Gastroesophageal sphincter (tissue), 4 donors: ENCODE data around the gene LRP1-AS. TPM values are rescaled to one million over a fixed set of nuclear protein-coding genes. Genes with fewer than 3 reads are reported as not detected.

Experiments
- ATAC-seq: fragments of 150-250 bp; one replicate; pipeline ENCODE4 v1.9.1; 2016; ENCODE audit warnings: mild to moderate bottlenecking, moderate library complexity
- H3K27ac ChIP-seq, 4 donors: fragments of 200-600 bp; sonication (generic) in 3 of 4; 1 replicate in 3 of 4; 2 replicates in 1 of 4; pipeline ENCODE4 v1.5.1; 2016 to 2019
- H3K27me3 ChIP-seq: fragments of 200-600 bp; sonication (generic); one replicate; pipeline ENCODE4 v1.5.1; 2019
- H3K36me3 ChIP-seq, 2 donors: fragments of 200-600 bp; sonication (generic); one replicate each; pipeline ENCODE4 v1.5.1; 2019; ENCODE audit warnings: control low read depth in 1 of 2
- H3K4me1 ChIP-seq, 3 donors: fragments of 200-600 bp; sonication (generic); 1 replicate in 2 of 3; 2 replicates in 1 of 3; pipeline ENCODE4 v1.5.1; 2016 to 2019; ENCODE audit warnings: control low read depth in 2 of 3
- H3K4me3 ChIP-seq, 2 donors: fragments of 200-600 bp; sonication (generic); one replicate each; pipeline ENCODE4 v1.5.1; 2019; ENCODE audit warnings: mild to moderate bottlenecking in 1 of 2, moderate library complexity in 1 of 2
- H3K9me3 ChIP-seq, 3 donors: fragments of 200-600 bp; sonication (generic); one replicate each; pipeline ENCODE4 v1.5.1; 2017 to 2019; ENCODE audit warnings: control low read depth in 2 of 3
- EP300 ChIP-seq: sonication (generic); formaldehyde crosslinking; IDR thresholded peaks from one replicate; pipeline ENCODE4 v1.6.1; 2017; ENCODE audit warnings: antibody characterized with exemption, mild to moderate bottlenecking
- POLR2A ChIP-seq, 2 donors: fragments of 450-650 bp; IDR thresholded peaks; one replicate each; pipeline ENCODE4 v1.6.1; 2017; ENCODE audit warnings: antibody characterized with exemption in 2 of 2, mild to moderate bottlenecking in 2 of 2, moderate library complexity in 1 of 2
- POLR2AphosphoS5 ChIP-seq: sonication (generic); formaldehyde crosslinking; IDR thresholded peaks from one replicate; pipeline ENCODE4 v1.6.1; 2017; ENCODE audit warnings: antibody characterized with exemption
- WGBS, 2 donors: methylation state at CpG; one replicate each; pipeline ENCODE4 v1.1.5; 2018; ENCODE audit warnings: low coverage in 1 of 2; 5-methylcytosine and 5-hydroxymethylcytosine counted together
- small RNA-seq, 4 donors: library from RNA; depleted of rRNA; stranded (forward); fragments of <200 nt; gene quantifications; one replicate each; pipeline ENCODE3, GENCODE V24; 2016
- total RNA-seq, 4 donors: library from RNA; depleted of rRNA; stranded (reverse); fragments of >200 nt; gene quantifications; one replicate each; pipeline ENCODE4 v1.1.0, GENCODE V29; 2016

LRP1-AS gene
- total RNA-seq, 4 donors from 2014 or later, result not detected

DNA sequence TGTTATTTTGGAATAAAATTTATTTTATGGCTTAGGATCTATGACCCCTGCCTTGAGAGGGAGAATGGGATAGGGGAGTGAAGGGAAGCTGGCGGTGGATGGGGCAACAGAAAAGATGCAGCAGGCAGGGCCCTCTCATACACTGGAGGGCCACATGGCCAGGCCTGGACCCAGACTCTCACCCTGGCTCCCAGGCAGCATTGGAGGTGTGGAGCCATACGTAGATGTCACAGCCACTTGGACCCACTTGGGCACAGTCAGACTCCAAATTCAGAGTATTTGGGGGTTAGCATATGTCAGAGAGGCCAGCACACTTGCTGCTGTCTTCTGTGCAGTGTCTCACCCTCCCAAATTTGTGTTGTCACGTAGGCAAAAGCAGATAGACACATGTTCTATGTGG lies 52.0 kb downstream of the LRP1-AS start:
- no peak for TF ChIP-seq POLR2A (IDR thresholded peaks at IDR 0.05)
- no peak for TF ChIP-seq POLR2AphosphoS5
- no peak for TF ChIP-seq EP300
- ATAC-seq, result no peak
- H3K9me3 ChIP-seq, result no peaks in the 10 kb centered on the region
- H3K4me1 ChIP-seq, result peaks cover 5 to 61% (median 42%) of the 10 kb centered on the region in 3 donors
- H3K36me3 ChIP-seq, result peaks cover 0 to 92% of the 10 kb centered on the region in 2 donors
- peak overlapping the region in 3 of 4 donors; percentile 31 to 100 (median 99) for H3K27ac ChIP-seq
- H3K27me3 ChIP-seq, result no peaks in the 10 kb centered on the region
- H3K4me3 ChIP-seq, result no peak overlapping the region
- 60 to 83% methylated on average over 1 to 2 of the region's 3 CpGs for WGBS, 2 donors

Small RNA genes lying within 50 kb of the gene (small RNA-seq; reads per million reads assigned to genes)
- gene MIR1228, result 0.13 to 1.6 (median 0.43) reads per million in 4 donors

Other genes with a start within 250 kb of the LRP1-AS start
- not detected for gene SDR9C7, start 213.2 kb downstream of the LRP1-AS start, total RNA-seq
- gene RDH16, start 190.0 kb downstream of the LRP1-AS start, total RNA-seq, result under 1 TPM in 3 of 4 donors, not detected in 1; 0.22 to 0.81 (median 0.27) TPM
- 1 to 10 TPM; 6.1 to 8.9 (median 6.7) TPM for gene ZBTB39, start 141.1 kb downstream of the LRP1-AS start, total RNA-seq
- gene TAC3, start 131.1 kb downstream of the LRP1-AS start, total RNA-seq, result not detected
- gene MYO1A, start 97.5 kb downstream of the LRP1-AS start, total RNA-seq, result under 1 TPM; 0.22 to 0.54 (median 0.29) TPM
- 10 to 100 TPM; 11.8 to 14.9 (median 12.7) TPM for gene NEMP1, start 68.8 kb downstream of the LRP1-AS start, total RNA-seq
- gene NAB2, start 58.5 kb downstream of the LRP1-AS start, total RNA-seq, result 10 to 100 TPM; 30.7 to 41.3 (median 38.8) TPM
- 100 to 1,000 TPM in 3 of 4 donors, 10 to 100 TPM in 1; 92.5 to 166 (median 156) TPM for gene STAT6, start 36.3 kb downstream of the LRP1-AS start, total RNA-seq
- gene LRP1, start 19.1 kb downstream of the LRP1-AS start, total RNA-seq, result 100 to 1,000 TPM; 185 to 292 (median 216) TPM
- gene NXPH4, start 69.2 kb upstream of the LRP1-AS start, total RNA-seq, result 1 to 10 TPM in 1 of 4 donors, not detected in 3; 1.1 TPM
- 10 to 100 TPM; 20.5 to 42.4 (median 34.4) TPM for gene SHMT2, start 82.1 kb upstream of the LRP1-AS start, total RNA-seq
- under 1 TPM in 3 of 4 donors, not detected in 1; 0.32 to 0.94 (median 0.35) TPM for gene STAC3, start 103.6 kb upstream of the LRP1-AS start, total RNA-seq